HCT116 (cell line): ENCODE data around the gene C4orf46. TPM values are rescaled to one million over a fixed set of nuclear protein-coding genes. Genes with fewer than 3 reads are reported as not detected.

Experiments used
- ATAC-seq: fragments of 200-7000 bp; cut with Tn5 transposase; 2 replicates; pipeline ENCODE4 v1.9.1; 2020; ENCODE audit warnings: mild to moderate bottlenecking, moderate library complexity
- BruUV-seq: library from RNA; stranded (reverse); fragments of 400-500 nt; replicated peaks from 2 replicates; lab custom pipeline; 2021; lab: Mats Ljungman, UMichigan
- CTCF ChIA-PET: fragments of 300-600 bp; sonication (Branson Sonifier 250); formaldehyde crosslinking; loops from one replicate; lab custom pipeline; 2021; ENCODE audit warnings: antibody characterized with exemption; lab: Charles Lee
- POLR2A ChIA-PET: fragments of 300-600, 350-600 bp; sonication (Branson Sonifier 250); formaldehyde crosslinking; loops from one replicate; lab custom pipeline; 2021; ENCODE audit warnings: antibody characterized with exemption; lab: Charles Lee
- RAD21 ChIA-PET, 2 experiments: fragments of 300-600 bp; sonication (Branson Sonifier 250); formaldehyde crosslinking; loops; one replicate each; lab custom pipeline; 2023; ENCODE audit warnings: low total read pairs in 2 of 2; ENCODE audit not compliant: uncharacterized antibody in 2 of 2, unreplicated experiment in 2 of 2, low non-redundant PET in 1 of 2; lab: Charles Lee
- DNase-seq: peaks from one replicate; pipeline ENCODE4 v3.0.0-alpha.2; 2010; ENCODE audit warnings: low read depth, low spot score
- H2AFZ ChIP-seq: fragments of 200-600 bp; shearing (Covaris generic), sonication (generic); 2 replicates; pipeline ENCODE4 v1.6.1; 2017; ENCODE audit warnings: low read depth, mixed run types, mixed read lengths, antibody characterized with exemption, low read length; ENCODE audit not compliant: poor library complexity, severe bottlenecking
- H3K27ac ChIP-seq: 2 replicates; pipeline ENCODE4 v1.5.1; 2012; ENCODE audit warnings: low read depth, low read length
- H3K27me3 ChIP-seq: fragments of 200-600 bp; sonication (generic); 2 replicates; pipeline ENCODE4 v1.6.1; 2016; ENCODE audit warnings: mixed run types, low read length, mixed read lengths; ENCODE audit not compliant: insufficient read depth
- H3K36me3 ChIP-seq, 2 experiments: fragments of 200-500 bp in 1 of 2; fragments of 200-600 bp in 1 of 2; sonication (Bioruptor generic) in 1 of 2; sonication (generic) in 1 of 2; 2 replicates each; pipeline versions ENCODE4 v1.5.1 to v1.6.1; 2014 to 2016; ENCODE audit warnings: low read length in 2 of 2, inconsistent platforms in 1 of 2, mixed read lengths in 1 of 2, mixed run types in 1 of 2; ENCODE audit not compliant: insufficient read depth in 2 of 2, control insufficient read depth in 1 of 2
- H3K4me1 ChIP-seq, 2 experiments: fragments of 200-600 bp in 1 of 2; sonication (generic) in 1 of 2; 2 replicates each; pipeline versions ENCODE4 v1.5.1 to v1.6.1; 2012 to 2017; ENCODE audit warnings: low read length in 2 of 2, inconsistent platforms in 1 of 2, mild to moderate bottlenecking in 1 of 2, mixed read lengths in 1 of 2, mixed run types in 1 of 2, moderate library complexity in 1 of 2; ENCODE audit not compliant: insufficient read depth in 2 of 2, control insufficient read depth in 1 of 2
- H3K4me2 ChIP-seq: fragments of 200-600 bp; sonication (generic); 2 replicates; pipeline ENCODE4 v1.6.1; 2017; ENCODE audit warnings: mixed run types, low read length, mixed read lengths
- H3K4me3 ChIP-seq, 2 experiments: fragments of 200-600 bp in 1 of 2; sonication (generic) in 1 of 2; replicated peaks in 1 of 2; 2 replicates each; pipeline ENCODE4 v1.5.1; 2011 to 2016; ENCODE audit warnings: low read length in 2 of 2, control low read depth in 1 of 2, low read depth in 1 of 2, mild to moderate bottlenecking in 1 of 2, mixed read lengths in 1 of 2, mixed run types in 1 of 2
- H3K79me2 ChIP-seq: fragments of 200-600 bp; sonication (generic); 2 replicates; pipeline ENCODE4 v1.6.1; 2017; ENCODE audit warnings: mild to moderate bottlenecking, mixed run types, low read length, moderate library complexity, mixed read lengths; ENCODE audit not compliant: insufficient read depth
- H3K9ac ChIP-seq: fragments of 200-600 bp; sonication (generic); 2 replicates; pipeline ENCODE4 v1.6.1; 2016; ENCODE audit warnings: low read length, mixed read lengths
- H3K9me2 ChIP-seq: fragments of 200-600 bp; sonication (generic), shearing (Covaris generic); 2 replicates; pipeline ENCODE4 v1.6.1; 2017; ENCODE audit warnings: mixed run types, mild to moderate bottlenecking, moderate library complexity; ENCODE audit not compliant: insufficient read depth
- H3K9me3 ChIP-seq, 2 experiments: fragments of 200-500 bp in 1 of 2; fragments of 200-600 bp in 1 of 2; sonication (Bioruptor generic) in 1 of 2; sonication (generic) in 1 of 2; 2 replicates each; pipeline ENCODE4 v1.6.1; 2014 to 2017; ENCODE audit warnings: low read length in 2 of 2, mixed read lengths in 2 of 2, inconsistent platforms in 1 of 2, low read depth in 1 of 2, mild to moderate bottlenecking in 1 of 2, mixed run types in 1 of 2, moderate library complexity in 1 of 2; ENCODE audit not compliant: control insufficient read depth in 1 of 2, insufficient read depth in 1 of 2
- H4K20me1 ChIP-seq: fragments of 200-600 bp; sonication (generic), shearing (Covaris generic); 2 replicates; pipeline ENCODE4 v1.6.1; 2017; ENCODE audit warnings: mixed run types, mild to moderate bottlenecking, moderate library complexity; ENCODE audit not compliant: insufficient read depth
- ATF3 ChIP-seq: IDR thresholded peaks from 2 replicates; pipeline ENCODE4 v1.6.1; 2012
- CBX3 ChIP-seq: IDR thresholded peaks from 2 replicates; pipeline ENCODE4 v1.6.1; 2012; ENCODE audit warnings: low read depth
- ELF1 ChIP-seq: IDR thresholded peaks from 2 replicates; pipeline ENCODE4 v1.6.1; 2012; ENCODE audit warnings: low read depth, borderline replicate concordance
- EZH2 ChIP-seq: fragments of 200-600 bp; sonication (generic); IDR thresholded peaks from 2 replicates; pipeline ENCODE4 v1.6.1; 2017; ENCODE audit warnings: antibody characterized with exemption, mixed run types
- FOSL1 ChIP-seq: IDR thresholded peaks from 2 replicates; pipeline ENCODE4 v1.6.1; 2012; ENCODE audit warnings: low read depth
- JUND ChIP-seq: IDR thresholded peaks from 2 replicates; pipeline ENCODE4 v1.6.1; 2012
- MAX ChIP-seq: IDR thresholded peaks from 2 replicates; pipeline ENCODE4 v1.6.1; 2012
- POLR2A ChIP-seq: IDR thresholded peaks from 2 replicates; pipeline ENCODE4 v1.7.0; 2011; ENCODE audit warnings: borderline replicate concordance; ENCODE audit not compliant: insufficient read depth, insufficient read length; ENCODE audit errors: extremely low read depth
- POLR2AphosphoS5 ChIP-seq: IDR thresholded peaks from 2 replicates; pipeline ENCODE4 v1.6.1; 2011; ENCODE audit warnings: mild to moderate bottlenecking, low read depth, low read length, moderate library complexity
- RAD21 ChIP-seq: IDR thresholded peaks from 2 replicates; pipeline ENCODE4 v1.6.1; 2012; ENCODE audit warnings: low read depth, mild to moderate bottlenecking
- SIN3A ChIP-seq: IDR thresholded peaks from 2 replicates; pipeline ENCODE4 v1.6.1; 2012; ENCODE audit warnings: low read depth
- SRF ChIP-seq: IDR thresholded peaks from 2 replicates; pipeline ENCODE4 v1.6.1; 2012; ENCODE audit warnings: low read depth
- TCF7L2 ChIP-seq: IDR thresholded peaks from 2 replicates; pipeline ENCODE4 v1.7.0; 2011; ENCODE audit warnings: borderline replicate concordance, inconsistent platforms; ENCODE audit not compliant: insufficient read depth, insufficient read length; ENCODE audit errors: extremely low read depth
- ZBTB33 ChIP-seq: IDR thresholded peaks from 2 replicates; pipeline ENCODE4 v1.6.1; 2011; ENCODE audit warnings: mild to moderate bottlenecking, low read length, moderate library complexity; ENCODE audit not compliant: insufficient replicate concordance; ENCODE audit errors: extremely low read depth
- ZFX ChIP-seq: fragments of 450-650 bp; IDR thresholded peaks from 2 replicates; pipeline ENCODE4 v1.6.1; 2017
- ZNF274 ChIP-seq: fragments of 200-500 bp; sonication (Bioruptor generic); IDR thresholded peaks from 2 replicates; pipeline ENCODE4 v1.6.1; 2014; ENCODE audit warnings: mild to moderate bottlenecking, low read depth, low read length, inconsistent platforms
- intact Hi-C: fragments of 100-400 bp; cut with micrococcal nuclease; formaldehyde crosslinking; loops from 2 replicates; pipeline ENCODE4 v1.10.0; 2022
- total RNA-seq: library from RNA; stranded (reverse); gene quantifications from one replicate; pipeline ENCODE4 v1.2.1, GENCODE V29; 2021; ENCODE audit not compliant: unreplicated experiment

C4orf46 gene
- total RNA-seq, 1 experiment from 2014 or later = 16.3 TPM

DNA sequence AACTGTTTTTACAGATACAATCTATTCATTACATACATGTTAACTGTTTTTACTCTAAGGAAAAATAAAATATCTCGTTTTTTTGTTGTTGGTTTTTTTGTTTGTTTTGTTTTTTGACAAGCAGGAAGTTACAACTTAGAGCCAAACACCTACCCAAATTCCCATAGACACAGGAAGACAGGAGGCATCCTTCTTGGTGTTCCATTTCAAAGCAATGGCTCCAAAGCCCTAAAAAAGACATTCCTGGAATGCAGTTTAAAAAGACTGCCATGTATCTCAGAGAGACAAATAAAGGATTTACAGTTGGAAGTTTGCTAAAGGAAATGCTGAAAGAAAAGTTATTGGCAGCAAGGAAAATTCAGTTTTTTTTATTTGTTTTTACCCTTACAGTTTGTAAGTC is 17.1 kb upstream of the C4orf46 start:
- Histone ChIP-seq H3K4me1 (no peaks in the 10 kb centered on the region), H3K9me3 (no peaks in the 10 kb centered on the region)
- RAD21 ChIA-PET = no interaction called here
- TF ChIP-seq POLR2AphosphoS5 (no peak), SIN3A (no peak), SRF (no peak), FOSL1 (no peak)
- TF ChIP-seq, all 23 proteins: peak for 0
- no peak overlapping the region for H2AFZ ChIP-seq
- H3K9ac ChIP-seq = no peak overlapping the region
- intact Hi-C loops = no loop called here
- H3K36me3 ChIP-seq = no peaks in the 10 kb centered on the region
- POLR2A ChIA-PET = no interaction called here
- no peak for ATAC-seq
- no peaks in the 10 kb centered on the region for H3K79me2 ChIP-seq
- no peak overlapping the region for H3K27ac ChIP-seq
- H3K9me2 ChIP-seq = no peaks in the 10 kb centered on the region
- DNase-seq = no peak
- H4K20me1 ChIP-seq = no peaks in the 10 kb centered on the region
- H3K4me2 ChIP-seq = no peak overlapping the region
- H3K4me3 ChIP-seq = no peak overlapping the region
- no TSS peak for BruUV-seq
- no peaks in the 10 kb centered on the region for H3K27me3 ChIP-seq
- CTCF ChIA-PET = no interaction called here

- TF ChIP-seq POLR2AphosphoS5 (no peak), CBX3 (no peak), ATF3 (no peak), ZFX (no peak), EZH2 (no peak), RAD21 (no peak), ELF1 (no peak), POLR2A (no peak), TCF7L2 (no peak), ZBTB33 (no peak), MAX (no peak), JUND (no peak), SRF (no peak), ZNF274 (no peak), FOSL1 (no peak)
- TF ChIP-seq, all 23 proteins: peak for 0
- ChIA-PET RAD21 (no interaction called here), POLR2A (no interaction called here), CTCF (no interaction called here)
- no peaks in the 10 kb centered on the region for H4K20me1 ChIP-seq
- no peaks in the 10 kb centered on the region for H3K79me2 ChIP-seq
- BruUV-seq = no TSS peak
- intact Hi-C loops = no loop called here
- H3K4me2 ChIP-seq = no peak overlapping the region
- no peaks in the 10 kb centered on the region for H3K9me3 ChIP-seq
- DNase-seq = no peak
- no peak overlapping the region for H2AFZ ChIP-seq
- H3K9ac ChIP-seq = no peak overlapping the region
- H3K4me1 ChIP-seq = no peaks in the 10 kb centered on the region
- H3K27ac ChIP-seq = no peak overlapping the region
- no peak overlapping the region for H3K4me3 ChIP-seq
- no peaks in the 10 kb centered on the region for H3K36me3 ChIP-seq
- no peaks in the 10 kb centered on the region for H3K27me3 ChIP-seq
- no peaks in the 10 kb centered on the region for H3K9me2 ChIP-seq
- no peak for ATAC-seq
Measured at GRCh38 chr4:158682066-158682465, 10.4 kb upstream of the C4orf46 start.
